HepG2 (cell line): ENCODE measurements around the gene TMEM250. TPM values are rescaled to one million over a fixed set of nuclear protein-coding genes. Genes with fewer than 3 reads are reported as not detected.

Experiments
- ATAC-seq: fragments of 200-7000 bp; cut with Tn5 transposase; 3 replicates; pipeline ENCODE4 v1.9.1; 2020; ENCODE audit warnings: mild to moderate bottlenecking, moderate library complexity
- BruUV-seq: library from RNA; stranded (reverse); fragments of 400-500 nt; replicated peaks from 2 replicates; lab custom pipeline; 2021; lab: Mats Ljungman, UMichigan
- CTCF ChIA-PET: fragments of 300-600 bp; formaldehyde crosslinking; extraction: SDS; loops from one replicate; lab custom pipeline; 2021; ENCODE audit warnings: low total read pairs, inconsistent platforms, low intra/inter-chr PET ratio; lab: Yijun Ruan, JAX
- POLR2A ChIA-PET: fragments of 350-600 bp; sonication (Branson Sonifier 250); formaldehyde crosslinking; loops from one replicate; lab custom pipeline; 2020; ENCODE audit warnings: antibody characterized with exemption, inconsistent platforms; lab: Yijun Ruan, JAX
- DNase-seq: peaks from one replicate; pipeline ENCODE4 v3.0.0-alpha.2; 2015; ENCODE audit warnings: low spot score
- FAIRE-seq: peaks from 3 replicates; lab custom pipeline; 2011; peaks lifted over from hg19 to GRCh38; lab: Jason Lieb, UNC
- H2AFZ ChIP-seq: one replicate; pipeline ENCODE4 v1.6.1; 2011; ENCODE audit warnings: low read length, inconsistent platforms
- H3K27ac ChIP-seq: fragments of 300-600 bp; 3 replicates; pipeline ENCODE4 v1.8.0; 2011; ENCODE audit warnings: mixed run types, mild to moderate bottlenecking, mixed read lengths, low read length, inconsistent platforms; ENCODE audit not compliant: insufficient read depth; ENCODE audit errors: extremely low read length
- H3K27me3 ChIP-seq, 2 experiments: fragments of 200-600 bp in 1 of 2; 2 replicates in 1 of 2; 3 replicates in 1 of 2; pipeline versions ENCODE4 v1.6.0 to v1.8.0; 2011; ENCODE audit warnings: low read length in 2 of 2, mild to moderate bottlenecking in 2 of 2, moderate library complexity in 2 of 2, inconsistent platforms in 1 of 2; ENCODE audit not compliant: insufficient read depth in 2 of 2, control insufficient read depth in 1 of 2
- H3K36me3 ChIP-seq, 2 experiments: fragments of 200-600 bp in 1 of 2; replicated peaks in 1 of 2; 2 replicates in 1 of 2; 3 replicates in 1 of 2; pipeline versions ENCODE4 v1.5.1 to v1.8.0; 2011; ENCODE audit warnings: low read length in 2 of 2, inconsistent platforms in 1 of 2; ENCODE audit not compliant: insufficient read depth in 2 of 2, control insufficient read depth in 1 of 2
- H3K4me1 ChIP-seq: 2 replicates; pipeline ENCODE4 v1.5.1; 2012; ENCODE audit warnings: low read length, inconsistent platforms; ENCODE audit not compliant: insufficient read depth
- H3K4me2 ChIP-seq: 2 replicates; pipeline ENCODE4 v1.6.0; 2011; ENCODE audit warnings: low read depth, low read length, inconsistent platforms
- H3K4me3 ChIP-seq, 3 experiments: fragments of 200-600 bp in 1 of 3; sonication (generic), shearing (Covaris generic) in 1 of 3; replicated peaks in 1 of 3; 2 replicates each; pipeline ENCODE4 v1.5.1; 2011 to 2016; ENCODE audit warnings: low read length in 3 of 3, inconsistent platforms in 2 of 3, low read depth in 2 of 3, mild to moderate bottlenecking in 2 of 3, control low read depth in 1 of 3, mixed read lengths in 1 of 3; ENCODE audit not compliant: insufficient read depth in 1 of 3
- H3K79me2 ChIP-seq: one replicate; pipeline ENCODE4 v1.6.1; 2011; ENCODE audit warnings: low read length, inconsistent platforms; ENCODE audit not compliant: insufficient read depth
- H3K9ac ChIP-seq: 2 replicates; pipeline ENCODE4 v1.6.0; 2011; ENCODE audit warnings: mild to moderate bottlenecking, low read depth, low read length, inconsistent platforms; ENCODE audit not compliant: insufficient read depth
- H3K9me3 ChIP-seq: 2 replicates; pipeline ENCODE4 v1.5.1; 2012; ENCODE audit warnings: mild to moderate bottlenecking, low read length
- H4K20me1 ChIP-seq: 2 replicates; pipeline ENCODE4 v1.6.0; 2011; ENCODE audit warnings: inconsistent platforms, mild to moderate bottlenecking, low read length, moderate library complexity; ENCODE audit not compliant: insufficient read depth
- FOXJ3 ChIP-seq: sonication (generic); formaldehyde crosslinking; IDR thresholded peaks from 2 replicates; pipeline ENCODE4 v1.4.0; 2020; ENCODE audit warnings: missing genetic modification reagents, mild to moderate bottlenecking, borderline replicate concordance
- KLF16 ChIP-seq, 2 experiments: sonication (generic) in 1 of 2; formaldehyde crosslinking in 1 of 2; IDR thresholded peaks; 2 replicates each; pipeline versions ENCODE4 v1.6.1 to v1.8.0; 2016 to 2023; ENCODE audit warnings: missing genetic modification reagents in 2 of 2, missing compliant biosample characterization in 1 of 2
- KLF6 ChIP-seq: IDR thresholded peaks from 2 replicates; pipeline ENCODE4 v1.8.0; 2016; ENCODE audit warnings: missing biosample characterization, missing genetic modification reagents
- MEF2D ChIP-seq: sonication (generic); formaldehyde crosslinking; IDR thresholded peaks from 2 replicates; pipeline ENCODE4 v1.5.1; 2020; ENCODE audit warnings: mild to moderate bottlenecking, missing genetic modification reagents
- RBM22 ChIP-seq: fragments of 200-400 bp; formaldehyde crosslinking; optimal IDR thresholded peaks from 2 replicates; pipeline ENCODE3; 2017; ENCODE audit warnings: mild to moderate bottlenecking, low read length, moderate library complexity
- TSC22D2 ChIP-seq: sonication (generic); formaldehyde crosslinking; IDR thresholded peaks from 2 replicates; pipeline ENCODE4 v1.5.1; 2020; ENCODE audit warnings: missing genetic modification reagents, mild to moderate bottlenecking, borderline replicate concordance
- ZFP37 ChIP-seq: sonication (generic); formaldehyde crosslinking; IDR thresholded peaks from 2 replicates; pipeline ENCODE4 v1.4.0; 2020; ENCODE audit warnings: missing genetic modification reagents, borderline replicate concordance
- ZMYM4 ChIP-seq: sonication (generic); formaldehyde crosslinking; IDR thresholded peaks from 2 replicates; pipeline ENCODE4 v1.8.1; 2023; ENCODE audit warnings: mild to moderate bottlenecking, missing genetic modification reagents
- ZNF136 ChIP-seq: sonication (generic); formaldehyde crosslinking; IDR thresholded peaks from 2 replicates; pipeline ENCODE4 v1.8.1; 2022; ENCODE audit warnings: low read depth, mild to moderate bottlenecking, moderate library complexity, missing genetic modification reagents
- ZNF263 ChIP-seq: sonication (generic); formaldehyde crosslinking; IDR thresholded peaks from 2 replicates; pipeline ENCODE4 v1.4.0; 2020; ENCODE audit warnings: missing genetic modification reagents
- ZSCAN21 ChIP-seq: sonication (generic); formaldehyde crosslinking; IDR thresholded peaks from 2 replicates; pipeline ENCODE4 v1.8.0; 2022; ENCODE audit warnings: mild to moderate bottlenecking, missing genetic modification reagents, moderate library complexity, borderline replicate concordance
- WGBS: methylation state at CpG from one replicate; pipeline ENCODE4 v1.1.6; 2017; ENCODE audit warnings: low lambda C conversion rate; 5-methylcytosine and 5-hydroxymethylcytosine counted together
- in situ Hi-C: cut with HindIII; loops from 2 replicates; pipeline ENCODE4 v1.10.0; 2017; ENCODE audit warnings: low pct_unique_long_range_greater_than_20kb; ENCODE audit not compliant: extremely low pct_ligation_motif_present
- intact Hi-C: fragments of 100-400 bp; cut with micrococcal nuclease; formaldehyde crosslinking; loops from one replicate; pipeline ENCODE4 v1.10.0; 2022; ENCODE audit not compliant: unreplicated experiment
- polyA plus RNA-seq, 8 experiments: library from polyadenylated mRNA; depleted of rRNA in 3 of 8; stranded (reverse) in 7 of 8; unstranded in 1 of 8; fragments of >200 nt; fragmentation: Illumina TruSeq in 4 of 8; extraction: Trizol in 4 of 8; gene quantifications; 2 replicates each; pipeline versions ENCODE4 v1.2.1 to v1.2.3, GENCODE V29; 2011 to 2016; ENCODE audit warnings: low read depth in 4 of 8, missing spikeins in 1 of 8, mixed read lengths in 1 of 8; ENCODE audit not compliant: insufficient read depth in 1 of 8
- total RNA-seq, 5 experiments: library from RNA; depleted of rRNA; stranded (reverse); fragments of >200 nt; fragmentation: Illumina TruSeq; extraction: Trizol; gene quantifications; 2 replicates each; pipeline ENCODE4 v1.2.3, GENCODE V29; 2016; ENCODE audit warnings: low read depth in 1 of 5
- TF ChIP-seq, protein P1 (sequence below): sonication (generic); formaldehyde crosslinking; IDR thresholded peaks from 2 replicates; pipeline ENCODE4 v1.4.0; 2020; ENCODE audit warnings: missing genetic modification reagents
- TF ChIP-seq, protein P2 (sequence below): sonication (generic); formaldehyde crosslinking; IDR thresholded peaks from 2 replicates; pipeline ENCODE4 v1.4.0; 2020; ENCODE audit warnings: mild to moderate bottlenecking, missing genetic modification reagents
- TF ChIP-seq, protein P3 (sequence below): sonication (generic); formaldehyde crosslinking; IDR thresholded peaks from 2 replicates; pipeline ENCODE4 v1.5.0; 2020; ENCODE audit warnings: missing genetic modification reagents
- TF ChIP-seq, protein P4 (sequence below): sonication (generic); formaldehyde crosslinking; IDR thresholded peaks from 2 replicates; pipeline ENCODE4 v1.5.0; 2020; ENCODE audit warnings: mild to moderate bottlenecking, missing genetic modification reagents

The TMEM250 gene
- total and polyA plus RNA-seq, 2 of the 13 experiments (the other 11 are each of a cell fraction or from before 2014, with no cell fraction given), result 5.5 to 13.9 TPM

DNA sequence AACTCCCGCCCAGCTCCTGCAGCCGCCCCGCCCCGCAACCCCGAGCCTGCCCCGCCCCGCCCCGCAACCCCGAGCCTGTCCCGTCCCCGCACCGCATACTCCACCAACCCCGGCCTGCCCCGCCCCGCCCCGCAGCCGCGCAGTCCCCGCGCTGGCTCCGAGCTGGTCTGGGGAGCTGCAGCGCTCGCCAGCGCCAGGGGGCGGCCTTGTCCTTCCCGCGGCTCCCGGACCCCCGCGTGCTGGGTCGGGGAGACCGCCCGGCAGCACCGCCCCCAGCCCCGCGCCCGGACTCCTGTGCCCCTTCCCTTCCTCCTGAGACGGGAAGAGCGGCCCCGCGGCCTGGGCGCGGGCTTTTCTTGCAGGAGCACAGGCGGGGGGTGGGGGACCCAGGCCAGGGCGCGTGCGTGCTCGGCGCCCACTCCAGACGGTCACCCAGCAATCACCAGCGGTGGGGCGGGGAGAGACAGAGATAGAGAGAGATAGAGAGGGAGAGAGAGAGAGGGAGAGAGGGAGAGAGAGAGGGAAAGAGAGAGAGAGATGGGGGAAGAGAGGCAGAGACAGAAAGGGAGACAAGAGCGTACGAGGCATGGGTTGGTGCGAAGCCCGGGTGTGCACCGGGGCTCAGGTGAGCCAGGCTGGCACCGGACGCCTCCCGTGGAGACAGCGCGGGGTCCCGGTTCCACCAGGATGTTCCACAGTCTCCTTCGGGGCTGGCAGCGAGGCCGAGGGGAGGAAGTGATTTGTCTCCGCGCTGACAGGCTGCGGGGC lies 14.7 kb upstream of the TMEM250 start (continued):
- TF ChIP-seq, protein P1, sequence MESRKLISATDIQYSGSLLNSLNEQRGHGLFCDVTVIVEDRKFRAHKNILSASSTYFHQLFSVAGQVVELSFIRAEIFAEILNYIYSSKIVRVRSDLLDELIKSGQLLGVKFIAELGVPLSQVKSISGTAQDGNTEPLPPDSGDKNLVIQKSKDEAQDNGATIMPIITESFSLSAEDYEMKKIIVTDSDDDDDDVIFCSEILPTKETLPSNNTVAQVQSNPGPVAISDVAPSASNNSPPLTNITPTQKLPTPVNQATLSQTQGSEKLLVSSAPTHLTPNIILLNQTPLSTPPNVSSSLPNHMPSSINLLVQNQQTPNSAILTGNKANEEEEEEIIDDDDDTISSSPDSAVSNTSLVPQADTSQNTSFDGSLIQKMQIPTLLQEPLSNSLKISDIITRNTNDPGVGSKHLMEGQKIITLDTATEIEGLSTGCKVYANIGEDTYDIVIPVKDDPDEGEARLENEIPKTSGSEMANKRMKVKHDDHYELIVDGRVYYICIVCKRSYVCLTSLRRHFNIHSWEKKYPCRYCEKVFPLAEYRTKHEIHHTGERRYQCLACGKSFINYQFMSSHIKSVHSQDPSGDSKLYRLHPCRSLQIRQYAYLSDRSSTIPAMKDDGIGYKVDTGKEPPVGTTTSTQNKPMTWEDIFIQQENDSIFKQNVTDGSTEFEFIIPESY, result no peak; the same call in 1 of the 2 replicates
- TF ChIP-seq ZNF263 (CRISPR knock-in tag) (no peak), MEF2D (CRISPR knock-in tag) (no peak)
- TF ChIP-seq, protein P2, sequence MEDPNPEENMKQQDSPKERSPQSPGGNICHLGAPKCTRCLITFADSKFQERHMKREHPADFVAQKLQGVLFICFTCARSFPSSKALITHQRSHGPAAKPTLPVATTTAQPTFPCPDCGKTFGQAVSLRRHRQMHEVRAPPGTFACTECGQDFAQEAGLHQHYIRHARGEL (CRISPR knock-in tag), result no peak

DNA sequence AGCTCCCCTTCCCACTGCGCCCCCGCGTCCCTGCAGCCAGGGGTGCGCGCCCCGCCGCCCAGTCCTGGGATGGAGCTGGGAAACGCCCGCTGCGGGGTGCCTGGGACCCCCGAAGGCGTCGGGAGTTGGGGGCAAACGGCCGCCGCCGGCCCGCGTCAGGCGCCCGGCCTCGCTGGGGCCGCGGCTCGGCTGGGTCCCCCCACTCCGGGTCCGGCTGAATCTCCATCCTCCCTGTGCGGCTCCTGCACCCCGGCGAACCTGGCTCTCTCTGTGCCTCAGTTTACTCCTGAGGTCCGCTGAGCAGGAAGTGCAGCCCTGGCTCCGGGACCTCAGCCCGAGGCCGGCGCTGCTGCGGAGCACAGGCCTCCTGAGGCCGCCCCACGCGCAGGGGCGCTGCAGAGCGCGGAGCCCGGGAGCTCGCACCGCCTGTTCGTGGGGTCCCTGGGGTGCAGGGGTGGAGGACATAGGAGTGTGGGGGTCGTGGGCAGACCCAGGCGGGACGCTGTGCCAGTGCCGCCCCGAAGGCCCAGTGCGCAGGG lies 13.9 kb upstream of the TMEM250 start:
- Histone ChIP-seq H3K4me1 (peaks cover 18% of the 10 kb centered on the region), H3K4me3 (no peak overlapping the region), H3K36me3 (no peaks in the 10 kb centered on the region), H3K27me3 (peaks cover 22 to 78% of the 10 kb centered on the region in 2 experiments), H3K27ac (no peak overlapping the region), H3K9me3 (no peaks in the 10 kb centered on the region), H3K4me2 (no peak overlapping the region; the same call in 1 of the 2 replicates), H3K9ac (no peak overlapping the region), H3K79me2 (no peaks in the 10 kb centered on the region), H2AFZ (no peak overlapping the region), H4K20me1 (no peaks in the 10 kb centered on the region)
- FAIRE-seq (no peak), DNase-seq (no peak), ATAC-seq (no peak)
- in situ Hi-C loops (no loop called here), intact Hi-C loops (no loop called here)
- WGBS, result no CpG with 5 or more reads among the region's 52 CpGs
- ChIA-PET POLR2A (interaction anchor here (1.0 kb wide), 1 partner anchor 37 kb away, joined by 3 read pairs; no protein-coding TSS in a partner anchor), CTCF (interaction anchor here (1.2 kb wide), 1 partner anchor 93 kb away, joined by 4 read pairs; no protein-coding TSS in a partner anchor)
- no TSS peak for BruUV-seq
- TF ChIP-seq KLF16 (CRISPR knock-in tag; IDR thresholded peaks at IDR 0.05) (no peak), ZMYM4 (no peak), KLF6 (CRISPR knock-in tag) (no peak), ZFP37 (CRISPR knock-in tag) (no peak), RBM22 (no peak), FOXJ3 (no peak), ZSCAN21 (CRISPR knock-in tag) (no peak), ZNF136 (CRISPR knock-in tag) (no peak), TSC22D2 (CRISPR knock-in tag) (no peak)
- TF ChIP-seq, protein P3, sequence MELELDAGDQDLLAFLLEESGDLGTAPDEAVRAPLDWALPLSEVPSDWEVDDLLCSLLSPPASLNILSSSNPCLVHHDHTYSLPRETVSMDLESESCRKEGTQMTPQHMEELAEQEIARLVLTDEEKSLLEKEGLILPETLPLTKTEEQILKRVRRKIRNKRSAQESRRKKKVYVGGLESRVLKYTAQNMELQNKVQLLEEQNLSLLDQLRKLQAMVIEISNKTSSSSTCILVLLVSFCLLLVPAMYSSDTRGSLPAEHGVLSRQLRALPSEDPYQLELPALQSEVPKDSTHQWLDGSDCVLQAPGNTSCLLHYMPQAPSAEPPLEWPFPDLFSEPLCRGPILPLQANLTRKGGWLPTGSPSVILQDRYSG (CRISPR knock-in tag), result no peak
- TF ChIP-seq, protein P4, sequence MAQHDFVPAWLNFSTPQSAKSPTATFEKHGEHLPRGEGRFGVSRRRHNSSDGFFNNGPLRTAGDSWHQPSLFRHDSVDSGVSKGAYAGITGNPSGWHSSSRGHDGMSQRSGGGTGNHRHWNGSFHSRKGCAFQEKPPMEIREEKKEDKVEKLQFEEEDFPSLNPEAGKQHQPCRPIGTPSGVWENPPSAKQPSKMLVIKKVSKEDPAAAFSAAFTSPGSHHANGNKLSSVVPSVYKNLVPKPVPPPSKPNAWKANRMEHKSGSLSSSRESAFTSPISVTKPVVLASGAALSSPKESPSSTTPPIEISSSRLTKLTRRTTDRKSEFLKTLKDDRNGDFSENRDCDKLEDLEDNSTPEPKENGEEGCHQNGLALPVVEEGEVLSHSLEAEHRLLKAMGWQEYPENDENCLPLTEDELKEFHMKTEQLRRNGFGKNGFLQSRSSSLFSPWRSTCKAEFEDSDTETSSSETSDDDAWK (CRISPR knock-in tag), result no peak
